ENCODE measurements around the gene ARHGAP35. TPM values are rescaled to one million over a fixed set of nuclear protein-coding genes. Genes with fewer than 3 reads are reported as not detected.

The ARHGAP35 gene
- total and polyA plus RNA-seq, 11 donors = 34.8 to 91.0 (median 76.5) TPM

DNA sequence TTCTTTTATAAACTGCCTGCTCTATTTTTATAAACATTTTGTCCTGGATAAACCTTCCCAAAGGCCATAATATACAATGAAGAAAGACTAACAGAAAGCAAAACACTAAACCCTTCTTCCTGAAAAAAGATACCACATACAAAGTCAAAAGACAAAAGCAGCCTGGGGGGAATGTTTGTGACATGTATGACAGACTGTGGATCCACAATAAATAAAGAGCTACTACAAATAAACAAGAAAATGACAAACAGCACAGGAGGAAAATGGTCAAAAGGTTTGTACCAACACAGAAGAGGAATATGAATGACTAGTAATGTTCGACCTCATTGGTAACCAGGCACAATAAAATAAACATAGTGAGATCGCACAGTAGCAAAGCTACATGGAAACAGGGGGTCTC is 29.9 kb upstream of the ARHGAP35 start:
- no peak overlapping the region for H3K27ac ChIP-seq
- DNase-seq (no peak), ATAC-seq (no peak)
- TF ChIP-seq, protein P1, sequence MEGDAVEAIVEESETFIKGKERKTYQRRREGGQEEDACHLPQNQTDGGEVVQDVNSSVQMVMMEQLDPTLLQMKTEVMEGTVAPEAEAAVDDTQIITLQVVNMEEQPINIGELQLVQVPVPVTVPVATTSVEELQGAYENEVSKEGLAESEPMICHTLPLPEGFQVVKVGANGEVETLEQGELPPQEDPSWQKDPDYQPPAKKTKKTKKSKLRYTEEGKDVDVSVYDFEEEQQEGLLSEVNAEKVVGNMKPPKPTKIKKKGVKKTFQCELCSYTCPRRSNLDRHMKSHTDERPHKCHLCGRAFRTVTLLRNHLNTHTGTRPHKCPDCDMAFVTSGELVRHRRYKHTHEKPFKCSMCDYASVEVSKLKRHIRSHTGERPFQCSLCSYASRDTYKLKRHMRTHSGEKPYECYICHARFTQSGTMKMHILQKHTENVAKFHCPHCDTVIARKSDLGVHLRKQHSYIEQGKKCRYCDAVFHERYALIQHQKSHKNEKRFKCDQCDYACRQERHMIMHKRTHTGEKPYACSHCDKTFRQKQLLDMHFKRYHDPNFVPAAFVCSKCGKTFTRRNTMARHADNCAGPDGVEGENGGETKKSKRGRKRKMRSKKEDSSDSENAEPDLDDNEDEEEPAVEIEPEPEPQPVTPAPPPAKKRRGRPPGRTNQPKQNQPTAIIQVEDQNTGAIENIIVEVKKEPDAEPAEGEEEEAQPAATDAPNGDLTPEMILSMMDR (IDR thresholded peaks at IDR 0.05) = no peak
- H3K9me3 ChIP-seq = peaks cover 0 to 4% (median 0%) of the 10 kb centered on the region in 12 donors
- 97 to 100% (median 100%) methylated on average over 2 of the region's 2 CpGs for WGBS, 4 donors
- H3K4me1 ChIP-seq = no peaks in the 10 kb centered on the region
- no peak overlapping the region for H3K4me3 ChIP-seq
- intact Hi-C loops (cut with DNase I) = loop anchor here in 2 of 10 donors (5.0 to 10.0 kb wide), 2 partner anchors 46 to 59 kb away; partner anchors contain the start of gene SLC1A5 (in 1 of the 2)
- H3K36me3 ChIP-seq = no peaks in the 10 kb centered on the region
- H3K27me3 ChIP-seq = no peaks in the 10 kb centered on the region

DNA sequence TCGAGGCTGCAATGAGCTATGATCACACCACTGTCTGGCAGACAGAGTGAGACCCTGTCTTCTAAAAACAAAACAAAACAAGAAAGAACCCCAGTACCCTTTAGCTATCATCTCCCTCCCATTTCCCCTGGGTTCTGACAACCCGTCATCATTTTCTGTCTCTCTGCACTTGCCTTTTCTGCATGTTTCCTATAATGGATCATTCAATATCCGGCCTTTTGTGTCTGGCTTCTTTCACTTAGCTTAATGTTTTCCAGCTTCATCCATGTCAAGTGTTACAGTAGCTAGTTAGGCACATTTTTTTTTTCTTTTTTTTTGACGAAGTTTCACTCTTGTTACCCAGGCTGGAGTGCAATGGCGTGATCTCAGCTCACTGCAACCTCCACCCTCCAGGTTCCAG is 26.7 kb upstream of the ARHGAP35 start:
- Histone ChIP-seq H3K4me3 (no peak overlapping the region), H3K27me3 (no peaks in the 10 kb centered on the region), H3K9me3 (peaks cover 0 to 4% (median 0%) of the 10 kb centered on the region in 12 donors), H3K36me3 (peaks cover 0 to 21% (median 18%) of the 10 kb centered on the region in 9 donors), H3K27ac (no peak overlapping the region), H3K4me1 (peaks cover 0 to 7% (median 0%) of the 10 kb centered on the region in 12 donors)
- WGBS, 4 donors = 82 to 89% (median 84%) methylated on average over 5 of the region's 5 CpGs
- no peak for ATAC-seq
- no peak for DNase-seq
- TF ChIP-seq, protein P1 (IDR thresholded peaks at IDR 0.05) = no peak
- TF ChIP-seq POLR2A (IDR thresholded peaks at IDR 0.05) = no peak
- intact Hi-C loops (cut with DNase I) = loop anchor here in 2 of 10 donors (5.0 to 10.0 kb wide), 2 partner anchors 49 to 62 kb away; partner anchors contain the start of gene SLC1A5 (in 1 of the 2)

DNA sequence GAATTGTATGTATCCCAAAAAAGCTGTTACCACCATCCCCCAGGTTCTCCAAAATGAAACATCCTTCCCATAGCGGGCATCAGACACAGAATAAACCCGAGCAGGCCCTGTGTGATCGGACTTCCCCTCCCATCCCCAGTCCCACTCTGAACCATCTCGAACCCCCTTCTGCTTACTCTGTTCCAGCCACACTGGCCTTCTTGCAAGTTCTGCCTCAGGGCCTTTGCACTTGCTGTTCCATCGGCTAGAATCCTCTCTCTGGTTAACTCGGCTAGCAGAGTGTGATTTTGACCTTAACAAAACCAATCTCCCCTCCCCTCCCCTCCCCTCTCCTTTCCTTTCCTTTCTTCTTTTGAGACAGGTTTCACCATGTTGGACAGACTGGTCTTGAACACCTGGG is 25.8 kb upstream of the ARHGAP35 start:
- DNase-seq = no peak
- no peak overlapping the region for H3K4me3 ChIP-seq
- intact Hi-C loops (cut with DNase I) = loop anchor here in 3 of 10 donors (5.0 to 10.0 kb wide), 3 partner anchors 50 to 78 kb away; partner anchors contain the start of gene SLC1A5 (in 1 of the 3)
- peaks cover 2 to 30% (median 27%) of the 10 kb centered on the region in 9 donors for H3K36me3 ChIP-seq
- ATAC-seq = no peak
- H3K27me3 ChIP-seq = no peaks in the 10 kb centered on the region
- TF ChIP-seq POLR2A (IDR thresholded peaks at IDR 0.05) = no peak
- TF ChIP-seq, protein P1 (IDR thresholded peaks at IDR 0.05) = no peak
- H3K4me1 ChIP-seq = peaks cover 0 to 7% (median 0%) of the 10 kb centered on the region in 12 donors
- H3K27ac ChIP-seq = no peak overlapping the region
- H3K9me3 ChIP-seq = peaks cover 0 to 4% (median 0%) of the 10 kb centered on the region in 12 donors
- WGBS, 4 donors = 95 to 97% (median 97%) methylated on average over 6 of the region's 6 CpGs

DNA sequence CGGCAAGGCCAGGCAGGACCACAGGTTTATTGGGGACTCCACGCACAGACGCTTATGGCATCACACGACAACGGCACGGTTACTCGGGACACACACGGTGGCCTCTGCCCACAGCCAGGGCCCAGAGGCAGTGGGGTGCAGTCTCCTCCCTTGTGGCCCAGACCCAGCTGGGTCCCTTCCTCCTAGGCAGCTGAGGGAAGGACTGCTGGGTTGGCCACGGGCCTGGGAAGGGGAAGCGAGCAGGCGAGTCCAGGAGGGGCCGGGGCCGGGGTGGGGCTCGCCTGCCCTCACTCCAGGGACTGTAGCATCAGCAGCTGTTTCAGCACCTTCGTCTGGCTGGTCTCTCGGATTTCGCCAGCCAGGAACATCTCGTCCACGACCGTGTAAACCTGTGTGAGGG is 22.6 kb upstream of the ARHGAP35 start:
- Histone ChIP-seq H3K4me1 (peaks cover 0 to 27% (median 13%) of the 10 kb centered on the region in 12 donors), H3K27me3 (no peaks in the 10 kb centered on the region), H3K9me3 (no peaks in the 10 kb centered on the region), H3K27ac (no peak overlapping the region), H3K36me3 (peaks cover 2 to 57% (median 34%) of the 10 kb centered on the region in 9 donors), H3K4me3 (no peak overlapping the region)
- WGBS, 4 donors = 78 to 91% (median 84%) methylated on average over 13 to 20 of the region's 20 CpGs
- ATAC-seq = no peak
- DNase-seq = no peak
- intact Hi-C loops (cut with DNase I) = loop anchor here in 3 of 10 donors (2.0 to 10.0 kb wide), 3 partner anchors 53 to 81 kb away; partner anchors contain the start of gene SLC1A5 (in 1 of the 3)
- TF ChIP-seq, protein P1 (IDR thresholded peaks at IDR 0.05) = no peak
- no peak for TF ChIP-seq POLR2A (IDR thresholded peaks at IDR 0.05)
